IMR-90 (cell line): Measurements from ENCODE around the gene PLCB4.

ENCODE experiments used
- BHLHE40 ChIP-seq: fragments of 150-350 bp; IDR thresholded peaks from 2 replicates; pipeline ENCODE4 v1.6.1; 2016; ENCODE audit warnings: mild to moderate bottlenecking, low read depth, low read length
- CEBPB ChIP-seq: IDR thresholded peaks from 2 replicates; pipeline ENCODE4 v1.6.1; 2012; ENCODE audit warnings: low read depth, low read length, improper control_type of control experiment
- CTCF ChIP-seq: conservative IDR thresholded peaks from 2 replicates; pipeline ENCODE4 v1.5.1; 2012; ENCODE audit warnings: mild to moderate bottlenecking, low read depth, low read length, improper control_type of control experiment
- FOS ChIP-seq: fragments of 150-350 bp; IDR thresholded peaks from 2 replicates; pipeline ENCODE4 v1.6.1; 2016; ENCODE audit warnings: low read depth, low read length
- MAFK ChIP-seq: IDR thresholded peaks from 2 replicates; pipeline ENCODE4 v1.6.1; 2012; ENCODE audit warnings: low read depth, low read length, improper control_type of control experiment
- MAZ ChIP-seq: IDR thresholded peaks from 2 replicates; pipeline ENCODE4 v1.6.1; 2012; ENCODE audit warnings: low read depth, mild to moderate bottlenecking, low read length, improper control_type of control experiment, moderate library complexity, borderline replicate concordance
- MXI1 ChIP-seq: IDR thresholded peaks from 2 replicates; pipeline ENCODE4 v1.6.1; 2012; ENCODE audit warnings: low read depth, mild to moderate bottlenecking, low read length, moderate library complexity, borderline replicate concordance
- POLR2A ChIP-seq: IDR thresholded peaks from 2 replicates; pipeline ENCODE4 v1.6.1; 2012; ENCODE audit warnings: mild to moderate bottlenecking, low read depth, low read length
- RAD21 ChIP-seq: IDR thresholded peaks from 2 replicates; pipeline ENCODE4 v1.6.1; 2012; ENCODE audit warnings: low read length, improper control_type of control experiment
- RFX5 ChIP-seq: IDR thresholded peaks from 2 replicates; pipeline ENCODE4 v1.8.0; 2012; ENCODE audit warnings: low read depth, mild to moderate bottlenecking, low read length, moderate library complexity
- SMC3 ChIP-seq: fragments of 150-350 bp; IDR thresholded peaks from 2 replicates; pipeline ENCODE4 v1.6.1; 2016; ENCODE audit warnings: low read depth, mild to moderate bottlenecking, antibody characterized with exemption, low read length, moderate library complexity
- USF2 ChIP-seq: fragments of 150-350 bp; IDR thresholded peaks from 2 replicates; pipeline ENCODE4 v1.6.1; 2017; ENCODE audit warnings: mild to moderate bottlenecking, antibody characterized with exemption, low read length, low read depth

- no peak for TF ChIP-seq CTCF
- TF ChIP-seq RAD21: no peak
- TF ChIP-seq SMC3: no peak
- TF ChIP-seq POLR2A: no peak
- TF ChIP-seq USF2: no peak
- TF ChIP-seq FOS: peak; percentile 57
- TF ChIP-seq CEBPB: no peak
- no peak for TF ChIP-seq BHLHE40
- no peak for TF ChIP-seq MXI1
- no peak for TF ChIP-seq MAZ
- no peak for TF ChIP-seq RFX5
- TF ChIP-seq MAFK: no peak
These were observed 225.2 kb downstream of the PLCB4 start for GRCh38 chr20:9294041-9294440.
